Activated CD8-positive, alpha-beta memory T cell treated with anti-CD3 and anti-CD28 coated beads, Interleukin-2, amount 50 U/mL, for 1 hour (primary cell): Measurements from ENCODE around the gene INTS7.
"Not testable (repeated sequence)": the region's sequence is repeated elsewhere in the genome, so short reads cannot be mapped to it uniquely, and the experiment has no call there.

ENCODE experiments used
- DNase-seq: peaks from one replicate; pipeline ENCODE4 v3.0.0-alpha.2; 2020; ENCODE audit errors: extremely low read depth

The INTS7 gene

GRCh38 chr1:212035835-212036605 lies 663 bp upstream of the INTS7 start:
- no peak for DNase-seq

GRCh38 chr1:212034516-212035122 lies 738 bp downstream of the INTS7 start:
- no peak for DNase-seq

- DNase-seq: no peak
Measured at GRCh38 chr1:212030936-212031528, 4.3 kb downstream of the INTS7 start.

GRCh38 chr1:212027727-212028126 lies 7.6 kb downstream of the INTS7 start:
- DNase-seq: not testable (repeated sequence)

GRCh38 chr1:212024469-212025149 lies 10.7 kb downstream of the INTS7 start:
- DNase-seq: no peak

- not testable (repeated sequence) for DNase-seq
Measured at GRCh38 chr1:212022908-212023307, 12.4 kb downstream of the INTS7 start.

GRCh38 chr1:212021563-212021962 lies 13.8 kb downstream of the INTS7 start:
- DNase-seq: no peak

GRCh38 chr1:212020975-212021374 lies 14.4 kb downstream of the INTS7 start:
- DNase-seq: no peak

- DNase-seq: no peak
Measured at GRCh38 chr1:212013672-212014071, 21.7 kb downstream of the INTS7 start.

GRCh38 chr1:212012034-212012740 lies 23.2 kb downstream of the INTS7 start:
- peak; percentile 10 for DNase-seq

- no peak for DNase-seq
Measured at GRCh38 chr1:212010004-212010403, 25.4 kb downstream of the INTS7 start.

GRCh38 chr1:212009561-212009960 lies 25.8 kb downstream of the INTS7 start:
- no peak for DNase-seq

- DNase-seq: no peak
Measured at GRCh38 chr1:212007886-212008285, 27.5 kb downstream of the INTS7 start.

GRCh38 chr1:212007178-212007577 lies 28.2 kb downstream of the INTS7 start:
- no peak for DNase-seq

GRCh38 chr1:212004895-212005608 lies 30.3 kb downstream of the INTS7 start:
- DNase-seq: no peak

- DNase-seq: no peak
Measured at GRCh38 chr1:212002536-212002935, 32.8 kb downstream of the INTS7 start.

GRCh38 chr1:211997426-211997825 lies 37.9 kb downstream of the INTS7 start:
- not testable (repeated sequence) for DNase-seq

GRCh38 chr1:211991695-211992094 lies 43.7 kb downstream of the INTS7 start:
- DNase-seq: no peak

- DNase-seq: no peak
Measured at GRCh38 chr1:211986628-211987254, 48.6 kb downstream of the INTS7 start.

GRCh38 chr1:211985556-211986264 lies 49.6 kb downstream of the INTS7 start:
- no peak for DNase-seq
